ENCODE results near the gene FAHD2A.

Gene FAHD2A

GRCh38 chr2:95374451-95374920 lies 28.0 kb upstream of the FAHD2A start:
- no peak overlapping the region for H3K9ac ChIP-seq (ENCODE audit: low read length)
- H3K4me3 ChIP-seq (ENCODE audit: low read depth, low read length, poor library complexity, severe bottlenecking) = no peak overlapping the region
- H3K27me3 ChIP-seq (ENCODE audit: insufficient read depth, low read length) = no peaks in the 10 kb centered on the region
- no peak overlapping the region for H3K4me2 ChIP-seq (ENCODE audit: low read length)
- no peak overlapping the region for H2AFZ ChIP-seq (ENCODE audit: low read length)
- no peaks in the 10 kb centered on the region for H3K9me2 ChIP-seq (ENCODE audit: low read depth, low read length)
- H3K9me3 ChIP-seq (ENCODE audit: low read length) = no peaks in the 10 kb centered on the region
- H4K20me1 ChIP-seq (ENCODE audit: insufficient read depth, low read length) = no peaks in the 10 kb centered on the region
- TF ChIP-seq CTCF (IDR thresholded peaks at IDR 0.05; ENCODE audit: low read length) = no peak
- no peak overlapping the region for H3K27ac ChIP-seq (ENCODE audit: low read depth, low read length, poor library complexity, severe bottlenecking)
- H3K4me1 ChIP-seq (ENCODE audit: insufficient read depth, low read length, severe bottlenecking) = no peaks in the 10 kb centered on the region
- no peaks in the 10 kb centered on the region for H3F3A ChIP-seq (ENCODE audit: insufficient read depth, low read length)
- H3K79me2 ChIP-seq (ENCODE audit: insufficient read depth, low read length) = no peaks in the 10 kb centered on the region
- no peaks in the 10 kb centered on the region for H3K36me3 ChIP-seq (ENCODE audit: insufficient read depth, low read length)

- no peaks in the 10 kb centered on the region for H3K9me2 ChIP-seq (ENCODE audit: low read depth, low read length)
- H3K9me3 ChIP-seq (ENCODE audit: low read length) = no peaks in the 10 kb centered on the region
- H3K27ac ChIP-seq (ENCODE audit: low read depth, low read length, poor library complexity, severe bottlenecking) = no peak overlapping the region
- no peaks in the 10 kb centered on the region for H3F3A ChIP-seq (ENCODE audit: insufficient read depth, low read length)
- no peak overlapping the region for H3K4me3 ChIP-seq (ENCODE audit: low read depth, low read length, poor library complexity, severe bottlenecking)
- no peak overlapping the region for H3K9ac ChIP-seq (ENCODE audit: low read length)
- H2AFZ ChIP-seq (ENCODE audit: low read length) = no peak overlapping the region
- no peaks in the 10 kb centered on the region for H4K20me1 ChIP-seq (ENCODE audit: insufficient read depth, low read length)
- H3K27me3 ChIP-seq (ENCODE audit: insufficient read depth, low read length) = no peaks in the 10 kb centered on the region
- no peaks in the 10 kb centered on the region for H3K79me2 ChIP-seq (ENCODE audit: insufficient read depth, low read length)
- no peak overlapping the region for H3K4me2 ChIP-seq (ENCODE audit: low read length)
- no peaks in the 10 kb centered on the region for H3K4me1 ChIP-seq (ENCODE audit: insufficient read depth, low read length, severe bottlenecking)
- H3K36me3 ChIP-seq (ENCODE audit: insufficient read depth, low read length) = no peaks in the 10 kb centered on the region
- no peak for TF ChIP-seq EZH2 (IDR thresholded peaks at IDR 0.05; ENCODE audit: borderline replicate concordance, low read length)
- TF ChIP-seq CTCF (IDR thresholded peaks at IDR 0.05; ENCODE audit: low read length) = no peak
Observed at GRCh38 chr2:95374921-95375471, 27.5 kb upstream of the FAHD2A start.

GRCh38 chr2:95375532-95376150 lies 26.9 kb upstream of the FAHD2A start:
- no peaks in the 10 kb centered on the region for H3K4me1 ChIP-seq (ENCODE audit: insufficient read depth, low read length, severe bottlenecking)
- H3K36me3 ChIP-seq (ENCODE audit: insufficient read depth, low read length) = no peaks in the 10 kb centered on the region

More at GRCh38 chr2:95375532-95376150, 26.9 kb upstream of the FAHD2A start:
- Histone ChIP-seq H3F3A (ENCODE audit: insufficient read depth, low read length) (no peaks in the 10 kb centered on the region), H2AFZ (ENCODE audit: low read length) (no peak overlapping the region), H3K79me2 (ENCODE audit: insufficient read depth, low read length) (no peaks in the 10 kb centered on the region), H3K4me2 (ENCODE audit: low read length) (no peak overlapping the region), H3K9me3 (ENCODE audit: low read length) (no peaks in the 10 kb centered on the region), H3K27me3 (ENCODE audit: insufficient read depth, low read length) (no peaks in the 10 kb centered on the region), H3K27ac (ENCODE audit: low read depth, low read length, poor library complexity, severe bottlenecking) (no peak overlapping the region), H3K4me3 (ENCODE audit: low read depth, low read length, poor library complexity, severe bottlenecking) (no peak overlapping the region), H4K20me1 (ENCODE audit: insufficient read depth, low read length) (no peaks in the 10 kb centered on the region), H3K9me2 (ENCODE audit: low read depth, low read length) (no peaks in the 10 kb centered on the region), H3K9ac (ENCODE audit: low read length) (no peak overlapping the region)
- no peak for TF ChIP-seq EZH2 (IDR thresholded peaks at IDR 0.05; ENCODE audit: borderline replicate concordance, low read length)
- TF ChIP-seq CTCF (IDR thresholded peaks at IDR 0.05; ENCODE audit: low read length) = no peak
